Left ventricle myocardium inferior (tissue), 1 donor: Measurements from ENCODE around the gene STOM. TPM values are rescaled to one million over a fixed set of nuclear protein-coding genes. Genes with fewer than 3 reads are reported as not detected.

Experiments used
- DNase-seq: peaks from one replicate; pipeline ENCODE4 v3.0.0-alpha.2; 2020
- H3K27ac ChIP-seq: fragments of 200-600 bp; replicated peaks from 2 replicates; pipeline ENCODE4 v1.8.0; 2021
- H3K27me3 ChIP-seq: fragments of 200-600 bp; 2 replicates; pipeline ENCODE4 v1.8.0; 2021; ENCODE audit warnings: low read depth
- H3K36me3 ChIP-seq: fragments of 200-600 bp; 2 replicates; pipeline ENCODE4 v1.8.0; 2021
- H3K4me1 ChIP-seq: fragments of 200-600 bp; 2 replicates; pipeline ENCODE4 v1.8.0; 2021
- H3K4me3 ChIP-seq: fragments of 200-600 bp; 2 replicates; pipeline ENCODE4 v1.8.0; 2021; ENCODE audit warnings: mild to moderate bottlenecking, moderate library complexity
- H3K9me3 ChIP-seq: fragments of 200-600 bp; replicated peaks from 2 replicates; pipeline ENCODE4 v1.8.0; 2021
- CTCF ChIP-seq: fragments of 200-600 bp; IDR thresholded peaks from 2 replicates; pipeline ENCODE4 v1.8.0; 2021; ENCODE audit warnings: antibody characterized with exemption, mild to moderate bottlenecking, borderline replicate concordance
- intact Hi-C: fragments of 100-400 bp; cut with micrococcal nuclease; formaldehyde crosslinking; loops from one replicate; pipeline ENCODE4 v1.11.0; 2022
- total RNA-seq: library from RNA; stranded (reverse); fragmentation: NEBNext Ultra II Directional; extraction: Animal tissue kit (Norgen Biotek cat#: 25700); gene quantifications from one replicate; pipeline ENCODE4 v1.2.1, GENCODE V29; 2021
- donor health status: DM: no; HTN: yes; CAD: no; lungs with severe emphysema.

Gene STOM
- total RNA-seq, 1 donor from 2014 or later, result 165 TPM

GRCh38 chr9:121364077-121364476, 6.0 kb downstream of the STOM start:
- no peaks in the 10 kb centered on the region for H3K27me3 ChIP-seq
- H3K27ac ChIP-seq, result peak overlapping the region; percentile 98
- peaks cover 100% of the 10 kb centered on the region for H3K4me1 ChIP-seq
- no peak for TF ChIP-seq CTCF
- intact Hi-C loops, result no loop called here
- DNase-seq, result no peak
- H3K4me3 ChIP-seq, result peak overlapping the region; percentile 87
- H3K9me3 ChIP-seq, result no peaks in the 10 kb centered on the region
- peaks cover 15% of the 10 kb centered on the region for H3K36me3 ChIP-seq

GRCh38 chr9:121363622-121363961, 6.5 kb downstream of the STOM start:
- peak overlapping the region; percentile 98 for H3K27ac ChIP-seq
- H3K4me3 ChIP-seq, result peak overlapping the region; percentile 87
- no peak for TF ChIP-seq CTCF
- peaks cover 100% of the 10 kb centered on the region for H3K4me1 ChIP-seq
- no peaks in the 10 kb centered on the region for H3K27me3 ChIP-seq
- no peaks in the 10 kb centered on the region for H3K9me3 ChIP-seq
- intact Hi-C loops, result no loop called here
- no peak for DNase-seq
- peaks cover 15% of the 10 kb centered on the region for H3K36me3 ChIP-seq

- no peaks in the 10 kb centered on the region for H3K9me3 ChIP-seq
- H3K4me3 ChIP-seq, result peak overlapping the region; percentile 87
- no peak for TF ChIP-seq CTCF
- peak overlapping the region; percentile 98 for H3K27ac ChIP-seq
- intact Hi-C loops, result no loop called here
- no peak for DNase-seq
- peaks cover 100% of the 10 kb centered on the region for H3K4me1 ChIP-seq
- no peaks in the 10 kb centered on the region for H3K27me3 ChIP-seq
- peaks cover 15% of the 10 kb centered on the region for H3K36me3 ChIP-seq
These were observed 7.0 kb downstream of the STOM start for GRCh38 chr9:121362813-121363621.

GRCh38 chr9:121360601-121361374, 9.3 kb downstream of the STOM start:
- peaks cover 100% of the 10 kb centered on the region for H3K4me1 ChIP-seq
- no peak for TF ChIP-seq CTCF
- intact Hi-C loops, result no loop called here
- H3K27me3 ChIP-seq, result no peaks in the 10 kb centered on the region
- DNase-seq, result no peak
- peak overlapping the region; percentile 98 for H3K27ac ChIP-seq
- peaks cover 16% of the 10 kb centered on the region for H3K36me3 ChIP-seq
- no peaks in the 10 kb centered on the region for H3K9me3 ChIP-seq
- H3K4me3 ChIP-seq, result peak overlapping the region; percentile 87

- H3K4me1 ChIP-seq, result peaks cover 100% of the 10 kb centered on the region
- H3K27ac ChIP-seq, result peak overlapping the region; percentile 98
- H3K9me3 ChIP-seq, result no peaks in the 10 kb centered on the region
- H3K36me3 ChIP-seq, result peaks cover 21% of the 10 kb centered on the region
- no peaks in the 10 kb centered on the region for H3K27me3 ChIP-seq
- H3K4me3 ChIP-seq, result peak overlapping the region; percentile 87
- DNase-seq, result no peak
- intact Hi-C loops, result no loop called here
- TF ChIP-seq CTCF, result no peak
These were observed 10.4 kb downstream of the STOM start for GRCh38 chr9:121359351-121360294.
